Diencephalon (tissue), 1 donor: ENCODE results near the gene KIAA1755. TPM values are rescaled to one million over a fixed set of nuclear protein-coding genes. Genes with fewer than 3 reads are reported as not detected.

ENCODE experiments used
- total RNA-seq: library from RNA; depleted of rRNA; stranded (reverse); fragments of >200 nt; gene quantifications from one replicate; pipeline ENCODE4 v1.2.3, GENCODE V29; 2014

Gene KIAA1755
- 1.8 TPM for total RNA-seq

GRCh38 chr20:38260378-38261053 is at the start of gene KIAA1755:
Gene KIAA1755, minus strand, starts transcription at chr20:38260735. Its CDS starts 235 bp downstream, at chr20:38260500.

GRCh38 chr20:38303908-38304379 is 43.4 kb upstream of the KIAA1755 start, which contains the start of gene BPI:
Gene BPI, plus strand, starts transcription at chr20:38304156. Its CDS starts 68 bp downstream, at chr20:38304224.

GRCh38 chr20:38165089-38165965 is 95.2 kb downstream of the KIAA1755 start, which contains the start of gene TGM2:
Gene TGM2, minus strand, starts transcription at chr20:38165270. Its CDS starts 72 bp downstream, at chr20:38165198.

Other genes with a start within 250 kb of the KIAA1755 start
- gene TTI1, start 227.3 kb downstream of the KIAA1755 start, total RNA-seq: 27.2 TPM
- 36.7 TPM for gene RPRD1B, start 227.0 kb downstream of the KIAA1755 start, total RNA-seq
- 3.5 TPM for gene TGM2, start 95.5 kb downstream of the KIAA1755 start, total RNA-seq
- 0.46 TPM for gene BPI, start 43.4 kb upstream of the KIAA1755 start, total RNA-seq
- gene LBP, start 85.7 kb upstream of the KIAA1755 start, total RNA-seq: not detected
- 6.9 TPM for gene SNHG17, start 174.6 kb upstream of the KIAA1755 start, total RNA-seq
- gene RALGAPB, start 212.1 kb upstream of the KIAA1755 start, total RNA-seq: 49.6 TPM